ENCODE measurements around the gene DLGAP1.

DLGAP1 gene

GRCh38 chr18:4238966-4239365 lies 216.1 kb downstream of the DLGAP1 start:
- DNase-seq (ENCODE audit: low read depth), result no peak

DNA sequence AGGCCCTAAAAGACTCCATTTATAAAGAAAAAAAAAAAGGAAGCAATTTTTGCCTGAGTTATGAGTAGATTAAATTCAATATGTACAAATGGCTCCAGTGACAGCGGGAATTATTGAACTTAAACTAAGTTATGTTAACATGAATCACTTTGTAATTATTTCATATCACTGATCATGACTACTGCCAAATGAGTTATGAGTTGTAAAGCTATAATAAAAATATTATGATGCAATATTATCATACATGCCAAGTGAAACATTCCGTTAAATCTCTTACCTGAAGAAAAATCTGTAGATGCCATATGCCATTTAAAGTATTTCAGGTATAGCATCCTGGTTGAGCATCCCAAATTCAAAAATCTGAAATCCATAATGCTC lies 217.5 kb downstream of the DLGAP1 start:
- no peak for DNase-seq (ENCODE audit: low read depth)

DNA sequence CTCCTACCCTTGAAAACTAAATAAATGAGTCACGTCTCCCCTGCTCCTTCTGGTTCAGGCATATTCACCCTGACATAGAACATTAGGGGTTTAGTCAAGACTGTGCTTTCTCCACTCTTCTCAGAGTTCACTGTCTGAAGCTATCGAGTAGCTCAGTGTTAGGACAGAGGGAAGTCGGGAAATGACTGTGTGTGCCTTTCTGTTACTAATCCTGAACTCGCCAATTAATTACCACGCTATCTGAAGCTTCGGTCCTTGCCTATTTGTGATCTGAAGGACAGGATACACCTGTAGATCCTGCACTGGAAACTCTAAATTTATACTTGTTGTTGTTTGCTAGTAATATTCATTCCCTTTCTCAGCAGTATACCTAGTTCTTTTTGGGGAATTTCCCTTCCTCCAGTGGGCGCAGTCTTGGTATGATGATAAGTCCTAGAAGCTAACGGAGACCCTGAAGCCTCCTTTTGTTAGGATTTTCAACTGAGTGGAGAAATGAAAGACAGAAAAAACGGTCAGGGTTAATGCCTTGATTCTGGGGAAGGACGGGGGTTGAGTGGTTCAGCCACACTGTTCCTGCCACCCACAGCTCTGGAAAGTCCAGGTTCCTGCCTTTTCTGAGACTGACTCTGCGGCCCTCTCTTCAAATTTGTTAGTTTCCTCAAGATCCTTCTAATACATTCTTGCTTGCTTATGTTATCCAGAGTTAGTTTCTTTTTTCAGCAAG lies 218.0 kb downstream of the DLGAP1 start:
- DNase-seq (ENCODE audit: low read depth), result no peak

- no peak for DNase-seq (ENCODE audit: low read depth)
Measured at GRCh38 chr18:4233468-4233867, 221.6 kb downstream of the DLGAP1 start.

- DNase-seq (ENCODE audit: low read depth), result no peak
Measured at GRCh38 chr18:4232656-4233055, 222.5 kb downstream of the DLGAP1 start.

DNA sequence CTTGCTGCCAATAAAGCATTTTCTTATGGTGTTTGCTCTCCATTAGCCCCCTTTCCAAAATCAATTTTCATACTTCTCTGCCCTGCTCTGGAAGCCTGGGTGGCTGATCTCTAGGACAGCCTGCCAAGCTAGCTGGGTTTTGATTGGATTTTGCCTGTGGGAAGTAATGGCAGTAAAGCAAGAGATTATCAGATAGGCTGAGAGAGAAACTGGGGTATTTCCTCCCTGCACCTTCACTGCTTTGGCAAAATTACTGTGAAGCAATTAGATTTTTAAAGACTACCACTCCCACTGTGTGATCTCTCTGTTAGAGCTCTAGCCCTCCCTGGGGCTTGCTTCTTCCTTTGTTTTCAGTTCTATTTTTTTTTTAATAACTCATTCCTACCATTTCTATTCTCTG lies 223.8 kb downstream of the DLGAP1 start:
- no peak for DNase-seq (ENCODE audit: low read depth)

- DNase-seq (ENCODE audit: low read depth), result no peak
Measured at GRCh38 chr18:4230450-4231168, 224.5 kb downstream of the DLGAP1 start.

- DNase-seq (ENCODE audit: low read depth), result no peak
Measured at GRCh38 chr18:4224031-4224704, 230.9 kb downstream of the DLGAP1 start.

DNA sequence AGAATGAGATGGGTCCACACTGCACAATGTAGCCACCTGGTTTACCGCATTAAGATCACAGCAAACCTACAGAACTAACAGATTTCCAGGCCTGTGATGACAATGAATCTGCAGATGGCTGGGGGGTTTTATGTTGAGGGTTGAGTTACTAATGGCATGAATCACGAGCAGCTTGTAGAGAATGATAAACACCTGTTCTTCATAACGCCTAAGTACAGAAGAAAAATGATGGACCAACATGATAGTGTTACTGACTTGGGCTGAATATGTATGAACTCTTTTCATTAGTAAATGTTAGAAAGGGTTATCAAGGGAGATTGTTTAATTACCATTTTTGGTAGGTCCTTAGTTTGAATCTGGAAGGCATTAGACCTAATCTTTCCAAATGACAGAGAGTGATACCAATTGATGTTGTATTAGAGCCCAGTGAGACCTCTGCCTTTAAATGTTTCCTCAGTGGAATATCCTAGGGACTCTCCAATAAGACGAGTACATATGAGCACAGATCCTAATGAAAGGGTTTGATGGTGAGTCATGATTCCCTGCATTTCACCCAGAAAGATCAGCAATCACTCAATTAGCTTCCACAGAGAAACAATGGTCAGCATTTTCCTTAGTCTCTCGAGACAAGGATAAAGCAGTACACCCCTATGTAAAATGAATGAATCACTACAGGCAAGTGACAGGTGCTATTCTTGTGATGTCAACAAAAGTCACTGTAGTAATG lies 243.8 kb downstream of the DLGAP1 start:
- no peak for DNase-seq (ENCODE audit: low read depth)

DNA sequence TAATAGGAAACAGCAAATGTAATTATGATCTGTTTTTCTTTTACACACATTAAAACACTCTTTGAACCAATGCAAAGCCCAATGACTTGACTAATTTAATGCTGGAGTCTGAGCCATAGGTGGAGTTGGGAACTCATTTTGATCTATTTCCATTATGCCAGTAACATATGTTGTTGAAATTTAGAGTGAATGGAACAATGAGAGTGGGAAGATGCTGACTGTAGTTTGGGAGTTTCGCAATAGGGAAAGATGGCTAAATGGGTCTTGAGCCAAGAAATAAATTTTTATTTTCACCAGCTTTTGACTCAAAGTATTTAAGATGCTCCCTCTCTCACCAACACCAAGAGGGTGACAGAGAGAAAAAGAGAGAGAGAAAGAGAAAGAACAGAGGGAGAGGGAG lies 246.7 kb downstream of the DLGAP1 start:
- DNase-seq (ENCODE audit: low read depth), result no peak

DNA sequence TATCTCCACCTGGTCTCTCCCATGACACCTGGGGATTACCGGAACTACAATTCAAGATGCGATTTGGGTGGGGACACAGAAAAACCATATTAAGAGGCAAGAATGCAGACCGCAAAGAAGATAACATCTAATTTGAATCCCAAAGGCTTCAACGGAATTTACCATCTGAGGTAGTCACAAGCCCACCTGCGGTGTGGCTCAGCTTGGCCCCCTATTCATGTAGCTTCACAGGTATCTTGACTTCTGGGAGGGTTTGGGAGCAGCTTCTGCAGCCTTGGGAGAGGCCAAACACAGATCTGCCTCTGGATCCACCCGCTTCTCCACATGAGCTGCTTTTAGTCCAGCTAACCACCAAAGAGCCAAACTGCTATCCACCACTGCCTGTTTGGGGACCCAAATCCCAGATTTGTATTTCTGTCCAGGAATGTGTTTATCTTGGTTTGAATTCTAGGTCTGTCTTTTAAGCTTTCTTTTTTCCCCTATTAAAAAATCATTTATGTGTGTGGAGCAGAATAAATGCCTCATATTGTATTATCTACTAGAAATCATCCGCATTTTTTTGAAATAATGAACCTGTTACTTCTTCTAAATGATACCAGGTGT lies 247.6 kb downstream of the DLGAP1 start:
- DNase-seq (ENCODE audit: low read depth), result no peak

GRCh38 chr18:4204438-4204720 lies 250.7 kb downstream of the DLGAP1 start:
- no peak for DNase-seq (ENCODE audit: low read depth)

GRCh38 chr18:4203568-4204437 lies 251.3 kb downstream of the DLGAP1 start:
- DNase-seq (ENCODE audit: low read depth), result no peak

- no peak for DNase-seq (ENCODE audit: low read depth)
Measured at GRCh38 chr18:4200399-4200798, 254.7 kb downstream of the DLGAP1 start.

DNA sequence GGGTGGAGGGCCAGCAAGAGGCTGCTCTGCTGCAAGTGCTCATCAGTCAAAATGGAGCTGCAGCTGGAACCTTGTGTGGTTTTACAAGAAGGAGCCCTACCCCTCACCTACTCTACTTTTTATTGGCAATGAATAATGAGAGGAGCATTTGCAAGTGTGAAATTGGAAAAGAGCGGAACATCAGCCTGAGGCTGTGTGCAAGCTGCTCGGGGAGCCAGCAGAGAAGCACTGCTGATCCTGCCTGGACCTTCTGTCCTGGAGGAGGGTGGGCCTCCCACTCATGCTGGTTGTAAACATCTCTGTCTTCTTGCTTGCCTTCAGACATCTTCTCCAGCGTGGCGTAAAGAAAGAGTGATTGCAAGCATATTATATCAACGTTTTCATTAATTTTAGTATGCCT lies 256.2 kb downstream of the DLGAP1 start:
- no peak for DNase-seq (ENCODE audit: low read depth)

GRCh38 chr18:4196351-4196750 lies 258.8 kb downstream of the DLGAP1 start:
- DNase-seq (ENCODE audit: low read depth), result no peak

DNA sequence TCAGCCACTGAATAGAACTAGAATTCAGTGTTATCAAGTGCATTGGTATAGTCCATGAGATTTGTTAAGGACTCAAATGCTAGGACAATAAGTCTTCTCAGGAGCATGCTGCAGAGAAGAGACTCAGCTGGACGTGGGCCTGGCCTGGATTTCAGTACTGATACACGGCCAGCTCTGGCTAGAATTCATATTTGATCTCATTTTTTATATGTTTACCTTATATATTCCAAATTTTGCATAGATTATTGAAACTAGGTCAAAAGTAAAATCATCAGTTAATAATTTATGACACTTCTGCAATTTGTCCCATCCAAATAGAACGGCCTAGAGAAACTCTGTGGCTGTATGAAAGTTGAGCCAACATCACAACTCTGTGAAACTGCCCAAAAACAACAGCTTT lies 262.0 kb downstream of the DLGAP1 start:
- DNase-seq (ENCODE audit: low read depth), result no peak

DNA sequence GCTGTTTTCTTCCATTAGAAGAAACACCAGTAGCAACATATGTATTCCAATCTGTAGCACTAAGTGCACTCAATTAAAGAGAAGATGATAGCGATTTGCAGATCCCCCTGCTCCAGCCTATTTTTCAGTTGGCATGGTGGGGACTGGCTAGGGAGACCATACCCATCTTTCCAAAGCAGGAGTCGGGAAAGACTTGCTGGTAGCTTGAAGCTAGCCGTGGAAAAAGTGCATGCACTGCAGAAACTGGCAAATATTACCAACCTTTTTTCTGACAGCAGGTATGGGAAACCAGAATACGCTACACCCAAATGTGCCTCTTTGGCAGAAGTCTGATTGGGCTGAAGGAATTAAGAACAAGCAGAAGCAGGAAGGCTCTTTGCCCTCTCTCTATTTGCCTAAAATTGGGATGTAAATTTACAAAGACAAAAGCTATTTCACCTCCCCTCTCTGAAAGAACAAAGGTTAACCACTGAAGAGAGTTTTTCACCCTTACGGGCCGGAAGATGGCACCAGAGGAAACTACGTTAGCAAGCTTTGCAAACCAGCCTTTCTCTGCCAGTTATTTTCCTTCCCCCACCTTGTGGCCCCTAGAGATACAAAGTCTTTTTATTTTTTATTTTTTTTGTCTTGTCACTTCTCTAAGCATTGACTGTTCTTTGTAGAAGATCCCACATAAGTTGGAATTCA lies 273.1 kb downstream of the DLGAP1 start:
- no peak for DNase-seq (ENCODE audit: low read depth)

DNA sequence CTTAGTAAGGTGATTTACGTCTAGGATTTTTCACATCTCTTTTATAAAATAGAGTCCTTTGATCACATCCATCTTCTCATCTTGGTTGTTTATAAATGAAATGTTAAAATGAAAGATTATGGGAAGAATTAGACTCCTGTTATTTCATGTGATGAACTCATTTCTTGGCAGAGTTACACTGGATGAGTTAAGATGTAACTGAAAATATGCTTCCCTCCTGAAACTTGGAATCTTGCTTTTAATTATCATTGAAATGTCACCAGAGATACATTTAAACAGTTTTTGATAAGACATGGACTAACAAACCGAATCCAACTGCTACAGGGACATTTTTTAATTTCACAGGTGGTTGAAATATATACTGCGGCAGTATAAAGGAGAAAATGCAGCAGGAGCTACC lies 274.0 kb downstream of the DLGAP1 start:
- no peak for DNase-seq (ENCODE audit: low read depth)

DNA sequence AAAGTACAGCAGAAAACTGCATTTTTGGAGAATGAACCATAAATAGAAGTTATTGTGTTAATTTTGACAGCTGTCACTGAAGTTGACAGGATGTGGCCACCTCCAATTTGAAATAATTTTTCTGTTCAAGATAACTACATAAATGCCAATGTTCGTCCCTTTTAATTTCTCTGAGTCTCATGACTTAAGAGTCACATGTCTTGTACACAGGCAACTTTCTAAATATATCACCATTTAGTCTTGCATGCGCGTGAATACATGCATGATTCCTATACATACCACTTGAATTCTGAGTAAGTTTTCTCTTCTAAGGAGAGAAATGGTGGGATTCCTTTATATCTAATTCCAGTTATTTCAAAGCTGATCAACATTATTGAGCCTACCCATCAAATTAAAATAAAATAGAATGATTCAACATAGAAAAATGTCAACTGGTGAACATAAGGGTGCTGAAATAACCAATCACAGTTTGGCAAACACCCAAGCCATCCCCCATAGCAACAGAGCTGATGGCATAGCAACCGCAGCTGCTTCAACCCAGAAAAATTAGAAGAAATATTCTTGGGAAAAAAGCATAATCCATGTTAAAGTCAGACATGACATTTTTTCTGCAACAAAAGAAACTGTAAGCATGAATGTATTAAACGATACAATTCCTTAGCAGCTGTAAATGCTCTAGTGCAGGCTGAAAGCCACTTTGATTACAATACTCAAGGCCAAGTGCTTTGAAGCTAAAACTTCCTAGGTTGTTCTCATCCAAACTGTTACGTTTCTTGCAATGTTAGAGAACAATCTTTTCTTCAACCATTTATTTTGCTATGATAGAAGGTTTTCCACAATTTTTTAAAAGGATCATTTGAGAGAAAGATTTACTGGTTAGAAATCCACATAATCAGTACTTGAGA lies 282.7 kb downstream of the DLGAP1 start:
- no peak for DNase-seq (ENCODE audit: low read depth)

Measured in non-pigmented ciliary epithelial cell (primary cell).